GM10248 (cell line): ENCODE measurements around the gene SLC25A4.

Experiments
- CTCF ChIA-PET: fragments of 300-600 bp; sonication (Branson Sonifier 250); formaldehyde crosslinking; extraction: SDS; loops from one replicate; lab custom pipeline; 2021; ENCODE audit warnings: antibody characterized with exemption; lab: Yijun Ruan, JAX
- POLR2A ChIA-PET: fragments of 350-650 bp; sonication (Branson Sonifier 250); formaldehyde crosslinking; extraction: SDS; loops from one replicate; lab custom pipeline; 2020; ENCODE audit warnings: antibody characterized with exemption; lab: Yijun Ruan, JAX
- DNase-seq: peaks from one replicate; pipeline ENCODE4 v3.0.0; 2012; ENCODE audit errors: extremely low spot score
- CTCF ChIP-seq: IDR thresholded peaks from 2 replicates; pipeline ENCODE4 v1.5.1; 2012; ENCODE audit warnings: mild to moderate bottlenecking, low read depth; ENCODE audit errors: extremely low read depth, missing control alignments, control extremely low read depth

Gene SLC25A4

GRCh38 chr4:185139736-185140135, 3.3 kb upstream of the SLC25A4 start:
- no peak for TF ChIP-seq CTCF
- ChIA-PET POLR2A (no interaction called here), CTCF (interaction anchor here (1.0 to 1.7 kb wide), 3 partner anchors 8 to 458 kb away, joined by 3 to 6 read pairs (median 4); no protein-coding TSS in a partner anchor)
- no peak for DNase-seq

- POLR2A ChIA-PET: interaction anchor here (0.6 kb wide), 1 partner anchor 444 kb away, joined by 5 read pairs; no protein-coding TSS in a partner anchor
- CTCF ChIA-PET: interaction anchor here (0.9 to 1.9 kb wide), 7 partner anchors 9 to 878 kb away, joined by 3 to 12 read pairs (median 4); no protein-coding TSS in a partner anchor
- TF ChIP-seq CTCF: no peak
- no peak for DNase-seq
These were observed 1.3 kb upstream of the SLC25A4 start for GRCh38 chr4:185141777-185142176.

- ChIA-PET CTCF (interaction anchor here (0.9 to 3.5 kb wide), 14 partner anchors 8 to 455 kb away, joined by 3 to 18 read pairs (median 3); partner anchors contain the start of gene UFSP2), POLR2A (interaction anchor here (0.5 to 1.8 kb wide), 21 partner anchors 8 to 681 kb away, joined by 3 to 11 read pairs (median 3); no protein-coding TSS in a partner anchor)
- no peak for TF ChIP-seq CTCF
- no peak for DNase-seq
These were observed 528 bp upstream of the SLC25A4 start for GRCh38 chr4:185142564-185142911.

- TF ChIP-seq CTCF: no peak
- no peak for DNase-seq
- CTCF ChIA-PET: interaction anchor here (0.8 to 3.5 kb wide), 9 partner anchors 8 to 282 kb away, joined by 3 to 18 read pairs (median 4); partner anchors contain the start of gene UFSP2
- POLR2A ChIA-PET: interaction anchor here (0.8 to 1.8 kb wide), 15 partner anchors 9 to 682 kb away, joined by 3 to 11 read pairs (median 5); no protein-coding TSS in a partner anchor
These were observed 519 bp downstream of the SLC25A4 start for GRCh38 chr4:185143601-185143969.

- ChIA-PET POLR2A (no interaction called here), CTCF (interaction anchor here (0.7 to 3.5 kb wide), 6 partner anchors 10 to 42 kb away, joined by 3 to 18 read pairs (median 4); no protein-coding TSS in a partner anchor)
- no peak for DNase-seq
- TF ChIP-seq CTCF: no peak
These were observed 1.7 kb downstream of the SLC25A4 start for GRCh38 chr4:185144601-185145240.

- DNase-seq: no peak
- ChIA-PET CTCF (interaction anchor here (0.7 to 3.5 kb wide), 7 partner anchors 9 to 104 kb away, joined by 3 to 18 read pairs (median 4); no protein-coding TSS in a partner anchor), POLR2A (no interaction called here)
- TF ChIP-seq CTCF: no peak
These were observed 2.5 kb downstream of the SLC25A4 start for GRCh38 chr4:185145572-185145971.
